Kidney (tissue), 14 donors: ENCODE results near the gene EFCAB6. TPM values are rescaled to one million over a fixed set of nuclear protein-coding genes. Genes with fewer than 3 reads are reported as not detected.

Experiments used
- DNase-seq, 5 donors: peaks; one replicate each; pipeline ENCODE4 v3.0.0-alpha.2; 2013 to 2020
- FAIRE-seq: peaks from 2 replicates; lab custom pipeline; 2012; peaks lifted over from hg19 to GRCh38; lab: Jason Lieb, UNC
- H3K27ac ChIP-seq, 2 donors: one replicate each; pipeline ENCODE4 v1.7.0; 2013; ENCODE audit warnings: low read depth in 2 of 2, low read length in 2 of 2, inconsistent platforms in 1 of 2
- H3K27me3 ChIP-seq: one replicate; pipeline ENCODE4 v1.7.1; 2013; ENCODE audit warnings: low read length, inconsistent platforms; ENCODE audit not compliant: control insufficient read depth, insufficient read depth
- H3K36me3 ChIP-seq, 3 donors: one replicate each; pipeline versions ENCODE4 v1.7.0 to v1.7.1; 2013; ENCODE audit warnings: low read length in 3 of 3, control low read depth in 1 of 3, inconsistent platforms in 1 of 3; ENCODE audit not compliant: insufficient read depth in 3 of 3, control insufficient read depth in 2 of 3
- H3K4me1 ChIP-seq, 3 donors: one replicate each; pipeline versions ENCODE4 v1.7.0 to v1.7.1; 2013; ENCODE audit warnings: low read length in 3 of 3, inconsistent platforms in 1 of 3, low read depth in 1 of 3; ENCODE audit not compliant: control insufficient read depth in 2 of 3, insufficient read depth in 2 of 3
- H3K4me3 ChIP-seq, 3 donors: one replicate each; pipeline versions ENCODE4 v1.7.0 to v1.8.1; 2013; ENCODE audit warnings: low read length in 3 of 3, control low read depth in 1 of 3, inconsistent platforms in 1 of 3
- H3K9ac ChIP-seq, 3 donors: one replicate each; pipeline versions ENCODE4 v1.7.0 to v1.7.1; 2013; ENCODE audit warnings: low read length in 3 of 3, control low read depth in 1 of 3, inconsistent platforms in 1 of 3
- H3K9me3 ChIP-seq, 3 donors: one replicate each; pipeline versions ENCODE4 v1.7.0 to v1.7.1; 2013; ENCODE audit warnings: low read length in 3 of 3, control low read depth in 1 of 3, inconsistent platforms in 1 of 3; ENCODE audit not compliant: control insufficient read depth in 2 of 3, insufficient read depth in 1 of 3
- CTCF ChIP-seq: IDR thresholded peaks from 3 replicates; pipeline ENCODE4 v1.5.1; 2012; ENCODE audit warnings: mild to moderate bottlenecking, moderate library complexity, borderline replicate concordance; ENCODE audit not compliant: insufficient read depth; ENCODE audit errors: extremely low read depth
- intact Hi-C: fragments of 100-400 bp; cut with DNase I; formaldehyde crosslinking; loops from one replicate; pipeline ENCODE4 v1.11.1; 2022
- polyA plus RNA-seq: library from polyadenylated mRNA; stranded (reverse); fragments of 350-450 nt; fragmentation: Illumina TruSeq; extraction: RNeasy Lipid Tissue Mini Kit (QIAGEN cat#74804); gene quantifications from one replicate; pipeline ENCODE4 v1.2.3, GENCODE V29; 2014; ENCODE audit warnings: low read depth, low replicate concordance; ENCODE audit not compliant: insufficient read depth
- total RNA-seq: library from RNA; stranded (reverse); fragmentation: NEBNext Ultra II Directional; extraction: Animal tissue kit (Norgen Biotek cat#: 25700); gene quantifications from one replicate; pipeline ENCODE4 v1.2.1, GENCODE V29; 2021
- donor health status: control.
- donor health status: control.
- donor health status: control.
- donor health status: control.
- donor health status: control.
- donor health status: DM: yes; HTN: yes; CAD: no.
- donor health status: Normal renal cell carcinoma (clear cell type).

The EFCAB6 gene
- total and polyA plus RNA-seq, 2 donors from 2014 or later, result 1.5 to 11.8 TPM

- DNase-seq (no peak), FAIRE-seq (no peak)
- no peak for TF ChIP-seq CTCF
- Histone ChIP-seq H3K9ac (no peak overlapping the region), H3K9me3 (no peaks in the 10 kb centered on the region), H3K27me3 (no peaks in the 10 kb centered on the region), H3K4me1 (no peaks in the 10 kb centered on the region), H3K36me3 (no peaks in the 10 kb centered on the region), H3K4me3 (no peak overlapping the region), H3K27ac (no peak overlapping the region)
- intact Hi-C loops, result no loop called here
Observed at GRCh38 chr22:43740587-43741270, 71.4 kb downstream of the EFCAB6 start.

- H3K36me3 ChIP-seq, result no peaks in the 10 kb centered on the region
- H3K27me3 ChIP-seq, result no peaks in the 10 kb centered on the region
- intact Hi-C loops, result no loop called here
- no peak overlapping the region for H3K27ac ChIP-seq
- H3K9ac ChIP-seq, result no peak overlapping the region
- no peak for DNase-seq
- TF ChIP-seq CTCF, result no peak
- no peaks in the 10 kb centered on the region for H3K4me1 ChIP-seq
- no peaks in the 10 kb centered on the region for H3K9me3 ChIP-seq
- H3K4me3 ChIP-seq, result no peak overlapping the region
- no peak for FAIRE-seq
Observed at GRCh38 chr22:43739851-43740379, 72.2 kb downstream of the EFCAB6 start.

GRCh38 chr22:43737150-43737828 is 74.8 kb downstream of the EFCAB6 start:
- FAIRE-seq, result no peak

More at GRCh38 chr22:43737150-43737828, 74.8 kb downstream of the EFCAB6 start:
- intact Hi-C loops, result no loop called here
- no peak for TF ChIP-seq CTCF
- Histone ChIP-seq H3K9ac (no peak overlapping the region), H3K27ac (no peak overlapping the region), H3K4me3 (no peak overlapping the region), H3K36me3 (no peaks in the 10 kb centered on the region), H3K9me3 (no peaks in the 10 kb centered on the region), H3K4me1 (no peaks in the 10 kb centered on the region), H3K27me3 (no peaks in the 10 kb centered on the region)
- DNase-seq, result no peak
